Activated T-cell treated with anti-CD3 and anti-CD28 coated beads for 48 hours (primary cell): ENCODE measurements around the gene ZC3H12D.

Source experiments
- DNase-seq: peaks from one replicate; pipeline ENCODE4 v3.0.0-alpha.2; 2020; ENCODE audit warnings: low read depth

Gene ZC3H12D

GRCh38 chr6:149414009-149414408, 70.8 kb downstream of the ZC3H12D start:
- DNase-seq: no peak

- no peak for DNase-seq
Measured at GRCh38 chr6:149410557-149410956, 74.3 kb downstream of the ZC3H12D start.

DNA sequence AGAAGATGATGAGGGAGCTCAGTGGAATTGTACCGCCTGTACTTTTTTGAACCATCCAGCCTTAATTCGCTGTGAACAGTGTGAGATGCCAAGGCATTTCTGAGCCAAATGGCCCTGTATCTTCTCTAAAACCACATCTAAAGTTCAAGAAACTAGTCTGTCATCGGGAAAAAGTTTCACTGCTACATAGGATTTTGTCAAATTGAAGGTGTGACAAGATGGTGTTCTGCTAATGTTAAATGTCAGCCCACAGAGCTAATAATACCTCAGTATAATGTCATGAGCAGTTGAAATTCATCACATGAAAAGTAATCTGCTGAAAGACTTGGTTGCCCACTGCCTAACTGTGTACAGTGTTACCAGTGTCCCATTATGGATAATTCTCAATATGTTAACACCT, 75.2 kb downstream of the ZC3H12D start:
- no peak for DNase-seq

GRCh38 chr6:149405823-149406765, 78.7 kb downstream of the ZC3H12D start:
- DNase-seq: no peak

DNA sequence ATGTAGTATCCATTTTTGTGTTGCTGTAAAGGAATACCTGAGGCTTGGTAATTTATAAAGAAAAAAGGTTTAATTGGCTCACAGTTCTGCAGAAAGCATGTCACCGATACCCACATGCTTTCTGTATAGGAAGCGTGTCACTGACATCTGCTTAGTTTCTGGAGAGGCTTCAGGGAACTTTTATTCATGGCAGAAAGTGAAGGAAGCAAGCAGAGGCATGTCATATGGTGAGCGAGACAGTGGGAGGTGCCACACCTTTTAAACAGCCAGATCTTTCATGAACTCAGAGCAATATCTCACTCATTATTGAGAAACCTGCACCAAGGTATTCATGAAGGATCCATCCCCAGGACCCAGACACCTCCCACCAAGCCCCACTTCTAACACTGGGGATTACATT, 81.3 kb downstream of the ZC3H12D start:
- no peak for DNase-seq

DNA sequence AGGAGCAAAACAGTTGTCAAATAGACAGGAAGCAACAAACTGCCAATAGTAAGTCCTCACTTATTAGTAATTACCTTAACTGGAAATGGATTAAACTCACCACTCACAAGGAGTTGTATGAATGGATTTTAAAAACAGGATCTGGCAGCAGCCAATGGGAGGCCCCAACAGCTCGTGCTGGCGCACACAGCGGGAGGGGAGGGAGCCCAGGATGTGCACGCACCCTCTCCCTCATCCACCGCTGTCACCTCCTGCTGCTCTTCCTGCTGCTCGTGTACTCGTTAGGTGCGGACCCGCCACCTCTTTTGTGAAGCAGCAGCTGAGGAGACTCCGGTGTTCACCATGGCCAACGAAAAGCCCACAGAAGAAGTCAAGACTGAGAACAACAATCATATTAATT, 84.8 kb downstream of the ZC3H12D start, which contains the start of gene SUMO4:
Gene SUMO4, plus strand, starts transcription at position 213 of the 400 bp plus-strand sequence. Its CDS starts 130 bp downstream, at position 343.
- DNase-seq: no peak

- no peak for DNase-seq
Measured at GRCh38 chr6:149397384-149397783, 87.4 kb downstream of the ZC3H12D start.
